ENCODE measurements around the gene SLC30A7.
"Not testable (repeated sequence)": the region's sequence is repeated elsewhere in the genome, so short reads cannot be mapped to it uniquely, and the experiment has no call there.

Gene SLC30A7, protein sequence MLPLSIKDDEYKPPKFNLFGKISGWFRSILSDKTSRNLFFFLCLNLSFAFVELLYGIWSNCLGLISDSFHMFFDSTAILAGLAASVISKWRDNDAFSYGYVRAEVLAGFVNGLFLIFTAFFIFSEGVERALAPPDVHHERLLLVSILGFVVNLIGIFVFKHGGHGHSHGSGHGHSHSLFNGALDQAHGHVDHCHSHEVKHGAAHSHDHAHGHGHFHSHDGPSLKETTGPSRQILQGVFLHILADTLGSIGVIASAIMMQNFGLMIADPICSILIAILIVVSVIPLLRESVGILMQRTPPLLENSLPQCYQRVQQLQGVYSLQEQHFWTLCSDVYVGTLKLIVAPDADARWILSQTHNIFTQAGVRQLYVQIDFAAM

DNA sequence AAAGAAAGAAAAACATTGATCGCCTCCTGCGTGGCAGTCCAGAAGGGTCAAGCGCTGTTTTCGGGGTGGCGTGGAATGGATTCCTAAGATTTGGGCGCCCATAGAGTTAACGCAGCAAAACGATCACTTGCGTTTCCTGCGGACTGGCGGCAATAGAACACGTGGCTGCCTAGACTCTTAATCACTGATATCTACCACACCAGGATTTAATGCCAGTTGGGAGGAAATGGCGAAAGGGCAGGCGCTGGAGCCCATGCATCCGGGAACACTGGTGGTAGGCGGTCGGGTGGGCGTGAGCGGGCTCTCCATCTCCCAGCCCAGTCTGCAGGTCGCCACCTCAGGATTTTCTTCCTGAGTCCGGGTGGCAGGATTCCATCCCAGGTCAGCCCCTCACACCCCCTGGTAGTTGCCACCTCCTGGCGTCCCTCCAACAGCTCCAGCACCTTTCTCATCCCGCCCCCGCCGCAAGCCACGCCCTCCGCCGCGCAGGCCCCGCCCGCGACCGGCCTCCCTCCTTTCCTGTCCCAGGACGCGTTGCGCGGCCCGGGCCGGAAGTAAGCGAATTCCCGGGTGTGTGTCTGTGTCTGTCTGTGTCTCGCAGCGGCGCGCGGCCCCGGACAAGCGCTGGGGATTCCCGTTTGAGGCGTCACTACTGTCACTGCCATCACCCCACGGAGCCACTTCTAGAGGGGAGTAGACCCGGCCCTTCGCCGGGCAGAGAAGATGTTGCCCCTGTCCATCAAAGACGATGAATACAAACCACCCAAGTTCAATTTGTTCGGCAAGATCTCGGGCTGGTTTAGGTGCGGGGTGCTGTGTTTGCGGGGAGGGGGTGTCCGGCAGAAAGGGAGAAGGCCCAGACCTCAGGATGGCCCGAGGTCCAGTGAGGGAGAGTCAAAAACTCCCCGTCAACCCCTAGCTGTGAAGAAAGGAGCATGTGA lies at the start of gene SLC30A7:
Gene SLC30A7, plus strand, starts transcription at position 551 of the 941 bp plus-strand sequence. Its CDS starts 173 bp downstream, at position 724.
- DNase-seq: peak; percentile 24

DNA sequence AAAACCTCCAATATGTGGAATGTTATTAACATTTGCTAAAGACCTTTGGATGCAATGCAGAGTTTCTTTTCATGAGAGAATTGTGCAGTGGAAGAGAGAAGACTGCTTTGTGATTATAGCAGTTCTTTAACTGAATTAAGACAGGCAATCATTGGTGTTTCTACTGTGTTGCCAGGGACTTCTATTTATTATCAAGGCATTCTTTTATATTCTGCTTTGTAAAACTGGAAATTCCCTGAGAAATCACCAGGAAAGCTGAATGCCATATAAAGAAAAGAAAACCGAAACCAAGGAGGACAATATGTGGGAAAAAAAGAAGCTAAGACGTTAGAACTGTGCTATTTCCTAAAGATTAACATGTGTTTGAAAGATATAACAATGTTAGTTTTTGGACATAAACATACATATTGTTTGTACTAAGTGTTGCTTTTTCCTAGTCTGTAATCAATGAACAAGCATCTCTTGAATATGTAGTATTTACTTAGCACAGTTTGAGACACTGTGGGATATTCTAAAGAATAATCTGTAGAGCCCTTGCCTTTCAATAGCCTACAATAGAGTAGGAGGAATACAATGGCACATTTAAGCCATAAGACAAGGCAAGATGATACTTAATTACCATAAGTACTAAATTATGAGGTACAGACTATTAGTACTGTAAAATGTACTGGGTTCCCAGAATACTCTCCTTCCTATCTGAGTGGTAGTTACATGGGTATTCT lies 48.4 kb upstream of the SLC30A7 start:
- no peak for DNase-seq

DNA sequence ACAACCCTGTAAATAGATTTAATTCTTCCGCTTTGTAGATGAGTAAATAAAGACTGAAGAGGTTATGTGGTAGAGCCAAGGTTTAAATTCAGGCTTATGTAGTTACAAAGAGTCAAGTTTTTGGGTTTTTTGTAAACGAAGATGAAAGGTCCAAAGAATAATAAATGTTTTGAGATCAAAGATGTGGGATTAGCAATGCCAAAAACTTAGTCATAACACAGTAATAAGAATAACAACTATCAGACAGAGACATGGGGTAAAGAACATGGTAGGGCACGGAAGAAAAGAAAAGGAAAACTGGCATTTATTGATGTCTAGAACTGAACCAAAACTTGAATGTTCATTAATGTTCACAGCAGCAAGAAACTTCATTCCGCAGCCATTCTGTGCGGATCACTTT lies 44.2 kb upstream of the SLC30A7 start:
- DNase-seq: no peak

DNA sequence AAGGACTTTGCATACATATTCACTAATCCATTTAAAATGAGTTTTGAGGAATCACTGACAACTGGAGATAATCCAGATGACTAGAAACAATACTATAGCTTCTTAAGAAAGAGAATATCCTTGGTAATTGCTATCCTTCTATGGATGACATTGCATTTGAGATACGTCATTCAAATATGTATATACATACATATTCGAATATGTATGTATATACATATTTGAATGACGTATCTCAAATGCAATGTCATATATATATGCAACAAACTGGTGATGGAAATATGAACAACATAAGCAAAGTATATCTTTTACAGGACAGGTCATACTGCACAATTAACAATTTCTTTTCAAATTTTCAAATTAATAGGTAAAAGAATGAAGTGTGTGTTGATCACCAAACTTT lies 42.9 kb upstream of the SLC30A7 start:
- DNase-seq: no peak

DNA sequence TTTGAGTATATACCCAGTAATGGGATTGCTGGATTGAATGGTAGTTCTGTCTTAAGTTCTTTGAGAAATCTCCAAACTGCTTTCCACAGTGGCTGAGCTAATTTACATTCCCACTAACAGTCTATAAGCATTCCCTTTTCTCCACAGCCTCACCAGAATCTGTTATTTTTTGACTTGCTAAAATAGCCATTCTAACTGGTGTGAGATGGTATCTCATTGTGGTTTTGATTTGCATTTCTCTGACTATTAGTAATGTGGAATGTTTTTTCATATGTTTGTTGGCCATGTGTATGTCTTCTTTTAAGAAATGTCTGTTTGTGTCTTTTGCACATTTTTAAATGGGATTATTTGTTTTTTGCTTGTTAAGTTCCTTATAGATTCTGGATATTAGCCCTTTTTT lies 40.8 kb upstream of the SLC30A7 start:
- DNase-seq: not testable (repeated sequence)

DNA sequence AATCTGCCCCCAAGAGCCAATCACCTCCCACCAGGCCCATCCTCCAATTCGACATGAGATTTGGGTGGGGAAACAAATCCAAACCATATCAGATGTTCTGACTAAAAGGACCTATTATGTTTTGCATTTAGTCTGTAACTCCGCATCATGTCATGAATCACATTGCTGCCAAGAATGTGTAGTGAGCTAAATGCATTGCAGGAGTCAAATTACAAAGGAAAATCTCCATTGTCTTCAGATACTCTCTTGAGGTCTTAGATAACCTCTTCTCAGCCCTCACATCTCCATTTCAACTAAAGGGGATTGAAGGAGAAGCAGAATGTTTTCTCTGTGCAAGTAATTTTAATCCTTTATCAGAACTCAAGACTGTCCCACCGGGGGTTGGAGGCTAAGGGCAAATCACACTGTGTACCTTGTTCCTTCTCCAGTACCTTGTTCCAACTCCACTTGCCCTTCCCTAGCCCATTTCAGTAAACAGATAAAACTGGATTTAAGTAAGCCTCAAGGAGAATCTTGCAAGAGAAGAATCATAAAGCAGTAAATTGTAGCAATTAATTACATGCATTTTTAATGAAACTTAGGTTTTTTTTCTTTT lies 35.4 kb upstream of the SLC30A7 start:
- DNase-seq: no peak

DNA sequence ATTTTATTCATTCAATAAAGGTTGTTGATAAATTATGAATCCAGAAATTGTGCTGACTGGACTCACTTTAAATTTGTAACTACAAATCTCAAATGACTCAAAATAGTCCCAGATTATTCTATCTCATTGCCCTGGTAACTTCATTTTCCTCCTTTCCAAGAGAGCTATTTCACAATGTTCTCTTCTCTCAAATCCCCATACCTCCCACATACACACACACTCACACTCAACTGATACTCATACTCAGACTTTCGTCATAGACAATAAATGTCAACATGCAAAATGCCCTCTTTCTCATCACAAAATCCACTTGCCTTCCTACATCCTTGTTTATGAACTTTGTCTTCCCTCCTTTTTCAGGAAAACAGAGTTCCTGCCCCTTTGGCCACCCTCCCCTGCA lies 34.5 kb upstream of the SLC30A7 start:
- DNase-seq: no peak

DNA sequence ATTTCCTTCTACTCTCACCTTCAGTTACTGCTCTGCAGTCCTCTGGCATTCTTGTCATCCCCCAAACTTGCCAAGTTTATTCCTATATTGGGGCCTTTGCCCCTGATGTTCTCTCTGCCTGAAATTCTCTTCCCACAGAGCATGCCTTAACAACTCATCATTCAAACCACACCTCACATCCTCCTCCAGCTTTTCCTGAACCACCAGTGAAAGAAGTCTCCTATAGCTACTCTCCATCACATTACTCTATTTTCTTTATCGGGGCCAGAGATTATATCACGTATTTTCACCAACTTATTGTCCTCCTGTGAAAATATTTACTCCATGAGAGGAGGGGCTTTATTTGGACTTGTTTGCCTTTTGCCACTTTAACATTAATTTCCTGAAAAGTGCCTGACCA lies 33.3 kb upstream of the SLC30A7 start:
- DNase-seq: no peak

DNA sequence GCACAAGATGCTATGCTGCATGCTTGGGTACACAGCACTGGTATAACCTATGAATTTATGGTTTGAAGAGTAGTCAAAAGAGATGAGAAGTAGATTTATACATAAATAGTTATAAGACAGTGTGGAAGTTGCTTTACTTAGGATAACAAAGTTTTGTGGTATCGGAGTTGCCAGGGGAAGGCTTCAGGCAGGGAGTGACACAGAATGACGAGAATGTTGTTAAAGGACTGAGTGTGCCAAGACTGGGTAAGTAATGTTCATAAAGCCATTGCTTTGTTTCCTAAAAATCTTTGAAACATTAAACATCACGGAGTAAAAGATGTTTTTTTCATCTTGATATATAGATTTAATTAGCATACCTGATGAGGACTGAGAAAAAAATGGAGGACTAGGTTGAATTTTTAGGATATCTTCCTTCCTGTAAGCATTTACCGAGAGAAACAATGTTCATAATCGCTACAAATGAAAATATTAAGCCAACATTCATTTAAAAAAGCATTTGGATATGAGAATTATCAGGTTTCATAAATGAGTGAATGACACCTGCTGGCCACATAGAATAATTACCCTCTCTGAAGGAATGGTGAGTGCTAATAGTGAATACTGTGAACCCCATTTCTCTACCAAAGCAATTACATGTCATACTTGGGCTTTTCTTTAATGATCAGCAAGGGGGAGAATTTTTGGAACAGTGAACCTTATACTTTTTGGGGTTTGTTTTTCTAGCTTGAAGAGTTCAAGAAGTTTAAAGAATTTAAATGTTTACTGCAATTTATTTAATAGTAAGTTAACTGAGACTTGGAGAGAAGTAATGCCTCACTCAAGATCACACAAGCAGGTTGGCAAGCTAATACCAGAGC lies 29.6 kb upstream of the SLC30A7 start:
- DNase-seq: no peak

DNA sequence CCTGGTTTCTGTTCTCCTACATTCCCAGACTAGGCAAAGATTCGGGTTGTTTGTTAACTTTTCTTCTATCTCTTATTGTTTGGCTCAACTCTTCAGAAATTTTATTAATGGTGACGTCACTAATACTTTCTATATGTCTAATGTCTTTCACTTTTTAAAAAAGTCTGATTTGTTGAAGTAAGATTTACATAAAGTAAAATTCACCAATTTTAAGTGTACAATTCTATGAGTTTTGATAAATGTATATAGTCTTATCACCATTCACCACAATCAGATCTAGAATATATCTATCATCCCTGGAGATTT lies 29.0 kb upstream of the SLC30A7 start:
- DNase-seq: no peak

DNA sequence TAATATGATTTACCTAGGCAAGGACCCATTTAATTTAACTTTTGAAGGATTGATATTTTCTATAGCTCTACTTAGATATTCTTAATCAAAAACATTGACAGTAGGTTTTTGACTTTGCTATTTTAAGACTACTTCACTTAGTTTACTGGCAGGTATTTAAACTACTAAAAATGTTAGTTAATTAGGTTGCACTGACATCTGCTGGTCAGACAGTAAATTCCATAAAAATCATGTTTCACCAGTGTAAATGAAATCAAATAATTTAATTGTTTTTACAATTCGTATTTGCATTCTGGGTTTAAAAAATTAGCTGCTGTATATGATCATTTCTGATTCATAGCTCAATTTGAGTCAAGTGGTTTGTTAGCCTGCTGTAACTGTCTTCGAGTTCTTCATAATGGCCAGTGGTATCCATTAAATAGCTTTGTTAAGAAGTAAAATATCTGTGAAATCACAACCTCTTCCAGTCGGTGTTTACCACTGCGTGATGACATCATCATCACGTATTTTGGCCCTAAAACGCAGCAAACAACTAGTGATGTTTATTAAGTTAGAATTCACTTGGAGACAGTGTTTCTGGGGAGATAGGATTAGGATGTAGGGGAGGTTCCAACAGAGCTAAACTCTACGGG lies 27.4 kb upstream of the SLC30A7 start:
- no peak for DNase-seq

DNA sequence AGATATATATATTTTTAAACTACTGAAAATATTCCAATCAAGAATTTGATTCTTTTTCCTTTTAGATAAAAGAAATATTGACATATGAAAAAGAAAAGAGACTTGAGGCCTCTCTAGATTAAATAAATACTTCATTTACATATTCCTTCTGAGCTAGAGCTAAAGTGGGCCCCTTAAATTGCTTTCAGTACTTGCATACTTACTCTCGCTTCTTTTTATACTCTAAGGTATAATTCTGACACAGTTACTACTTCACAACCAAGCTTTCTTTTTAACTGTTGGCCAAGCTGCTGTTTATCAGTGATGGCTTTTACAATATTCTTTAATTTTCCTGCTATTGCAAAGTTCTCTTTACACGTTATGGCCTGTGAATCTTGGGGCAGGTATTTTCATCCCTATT lies 25.9 kb upstream of the SLC30A7 start:
- no peak for DNase-seq

DNA sequence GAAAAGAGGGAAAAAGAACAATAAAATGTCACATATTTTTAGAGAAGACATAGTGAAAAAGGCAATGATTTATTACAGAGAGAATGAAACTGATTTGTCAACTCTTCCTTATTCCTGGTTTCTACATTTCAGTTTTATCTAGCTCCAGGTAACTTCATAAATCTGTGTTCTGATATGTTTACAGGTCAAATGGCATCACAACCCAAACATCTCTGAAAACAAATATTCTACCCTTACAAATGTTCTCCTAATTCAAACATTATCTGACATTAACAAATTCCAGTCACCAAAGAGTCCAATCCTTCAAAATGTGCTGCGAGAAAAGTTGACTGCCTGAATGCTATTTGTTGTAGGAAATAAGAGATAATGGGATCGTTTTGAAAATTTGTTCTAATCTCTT lies 21.5 kb upstream of the SLC30A7 start:
- no peak for DNase-seq

DNA sequence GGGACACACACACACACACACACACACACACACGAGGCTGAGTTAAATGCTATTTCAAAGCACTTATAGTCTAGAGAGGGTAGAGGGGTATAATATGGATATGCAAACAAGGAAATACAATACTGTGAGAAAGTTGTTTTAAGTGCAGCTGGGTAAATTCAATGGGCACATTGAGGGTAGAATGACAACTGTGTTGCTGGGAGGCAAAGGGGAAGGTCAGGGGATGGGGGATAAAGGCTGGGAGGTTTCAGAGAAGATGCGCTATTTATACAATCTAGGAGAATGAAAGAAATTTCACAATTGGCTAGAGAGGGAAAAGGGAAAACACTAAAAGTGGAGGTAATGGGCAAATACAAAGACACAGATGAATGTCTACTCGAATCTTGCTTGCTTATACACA lies 20.7 kb upstream of the SLC30A7 start:
- no peak for DNase-seq

DNA sequence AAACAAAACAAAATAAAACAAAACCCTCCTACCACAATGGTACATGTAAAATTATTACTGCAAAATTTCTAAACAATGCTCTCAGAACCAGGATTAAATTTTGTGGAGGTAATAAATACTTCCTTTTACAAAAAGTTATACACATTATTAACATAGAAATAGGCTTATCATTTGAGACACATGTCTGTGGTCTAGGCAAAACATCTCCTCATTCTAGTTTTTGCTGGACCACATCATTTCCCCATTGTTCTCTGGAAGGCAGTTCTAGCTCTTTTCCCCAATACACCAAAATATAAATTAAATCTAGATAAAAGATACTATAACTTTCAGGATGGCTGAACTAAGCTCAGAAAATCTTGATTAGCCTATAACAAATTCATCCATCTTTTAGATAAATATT lies 19.6 kb upstream of the SLC30A7 start:
- no peak for DNase-seq

DNA sequence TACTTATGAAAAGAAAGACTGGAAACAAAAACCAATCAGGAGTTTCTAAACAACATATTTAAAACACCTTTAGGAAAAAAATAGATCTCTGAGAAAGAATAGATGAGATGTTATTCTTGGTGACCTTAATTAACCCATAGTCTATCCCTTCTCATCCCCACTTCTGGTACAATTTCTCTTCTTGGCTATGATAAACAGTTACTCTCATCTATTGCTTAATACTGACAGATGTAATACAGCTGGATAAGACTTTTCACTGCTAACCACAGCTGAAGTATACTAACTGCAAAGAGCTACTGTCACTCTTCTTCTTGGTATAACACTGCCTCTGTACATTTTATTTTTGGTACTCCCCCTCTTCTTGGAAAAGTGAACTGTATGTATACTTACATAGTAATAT lies 16.5 kb upstream of the SLC30A7 start:
- DNase-seq: no peak

DNA sequence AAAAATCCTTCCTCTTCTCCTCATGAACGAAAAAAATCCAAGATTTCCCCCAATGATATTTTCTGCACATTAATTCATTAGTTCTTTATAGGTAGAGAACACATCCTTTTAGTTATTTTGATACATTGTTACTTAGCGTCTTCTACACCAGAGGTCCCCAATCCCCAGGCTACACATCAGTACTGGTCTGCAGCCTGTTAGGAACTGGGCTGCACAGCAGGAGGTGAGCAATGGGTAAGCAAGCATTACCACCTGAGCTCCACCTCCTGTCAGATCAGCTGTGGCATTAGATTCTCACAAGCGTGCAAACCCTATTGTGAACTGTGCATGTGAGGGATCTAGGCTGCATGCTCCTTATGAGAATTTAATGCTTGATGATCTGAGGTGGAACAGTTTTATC lies 14.2 kb upstream of the SLC30A7 start:
- DNase-seq: no peak

DNA sequence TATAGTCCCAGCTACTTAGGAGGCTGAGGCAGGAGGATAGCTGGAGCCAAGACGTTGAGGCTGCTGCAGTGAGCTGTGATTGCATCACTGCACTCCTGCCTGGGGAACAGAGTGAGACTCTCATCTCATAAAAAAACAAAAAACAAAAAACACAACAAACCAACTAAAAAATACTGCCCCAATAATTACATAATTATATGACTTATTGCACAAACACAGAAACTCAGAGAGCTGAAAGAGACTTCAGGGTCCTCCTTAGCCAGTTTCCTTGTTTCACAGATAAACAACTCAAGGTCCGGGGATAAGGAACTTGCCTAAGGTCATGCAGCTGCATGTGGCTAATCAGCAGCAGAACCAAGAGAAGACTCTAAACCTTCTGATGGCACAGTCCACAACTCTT lies 13.2 kb upstream of the SLC30A7 start:
- DNase-seq: no peak

DNA sequence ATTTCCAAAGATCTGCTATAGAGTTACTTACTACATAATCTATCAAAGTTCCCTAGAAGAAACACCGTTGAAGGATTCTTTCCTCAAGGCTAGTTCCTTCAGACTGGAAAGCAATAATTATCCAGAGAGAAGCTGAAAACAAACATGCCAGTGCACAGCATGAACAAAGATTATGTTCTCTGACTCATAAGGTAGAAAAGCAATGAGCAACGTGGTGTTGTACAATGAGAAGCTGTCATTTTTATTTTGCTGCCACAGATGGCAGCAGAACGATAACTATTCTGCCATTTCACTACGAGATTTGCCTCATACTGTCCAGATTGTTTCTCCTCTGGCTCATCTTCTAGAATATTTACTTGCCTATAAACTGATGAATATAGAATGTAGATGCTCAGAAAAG lies 11.9 kb upstream of the SLC30A7 start:
- DNase-seq: no peak

DNA sequence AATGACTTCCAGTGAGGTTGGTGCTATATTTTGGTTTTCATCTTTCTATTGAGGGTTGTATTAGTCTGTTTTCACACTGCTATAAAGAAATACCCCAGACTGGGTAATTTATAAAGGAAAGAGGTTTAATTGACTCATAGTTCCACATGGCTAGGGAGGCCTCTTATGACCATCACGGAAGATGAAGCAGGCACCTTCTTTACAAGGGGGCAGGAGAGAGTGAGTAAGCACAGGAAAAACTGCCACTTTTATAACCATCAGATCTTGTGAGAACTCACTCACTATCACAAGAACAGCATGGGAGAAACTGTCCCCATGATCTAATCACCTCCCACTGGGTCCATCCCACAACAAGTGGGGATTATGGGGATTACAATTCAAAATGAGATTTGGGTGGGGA lies 6.9 kb upstream of the SLC30A7 start:
- not testable (repeated sequence) for DNase-seq

DNA sequence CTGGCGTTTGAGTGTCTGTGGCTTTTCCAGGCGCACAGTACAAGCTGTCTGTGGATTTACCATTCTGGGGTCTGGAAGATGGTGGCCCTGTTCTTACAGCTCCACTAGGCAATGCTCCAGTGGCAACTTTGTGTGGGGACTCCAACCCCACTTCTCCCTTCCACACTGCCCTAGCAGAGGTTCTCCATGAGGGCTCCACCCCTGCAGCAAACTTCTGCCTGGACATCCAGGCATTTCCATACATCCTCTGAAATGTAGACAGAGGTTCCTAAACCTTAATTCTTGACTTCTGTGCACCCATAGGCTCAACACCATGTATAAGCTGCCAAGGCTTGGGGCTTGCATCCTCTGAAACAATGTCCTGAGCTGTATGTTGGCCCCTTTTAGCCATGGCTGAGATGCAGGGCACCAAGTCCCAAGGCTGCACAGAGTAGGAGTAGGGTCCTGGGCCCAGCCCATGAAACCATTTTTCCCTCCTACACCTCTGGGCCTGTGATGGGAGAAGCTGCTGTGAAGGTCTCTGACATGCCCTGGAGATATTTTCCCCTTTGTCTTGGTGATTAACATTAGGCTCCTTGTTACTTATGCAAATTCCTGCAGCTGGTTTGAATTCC lies 5.9 kb upstream of the SLC30A7 start:
- DNase-seq: not testable (repeated sequence)

Measured in cortex of kidney (tissue), 1 donor.